HG03469 (cell line): ENCODE measurements around the gene SHOC2.

Experiments used
- ATAC-seq: cut with Tn5 transposase; IDR thresholded peaks from one replicate; pipeline ENCODE4 v1.9.1; 2021; ENCODE audit warnings: mild to moderate bottlenecking, moderate library complexity, moderate number of reproducible peaks; ENCODE audit not compliant: unreplicated experiment

The SHOC2 gene

GRCh38 chr10:110944792-110945396, 25.5 kb downstream of the SHOC2 start:
- ATAC-seq, result no peak

- no peak for ATAC-seq
Measured at GRCh38 chr10:110946496-110946895, 27.1 kb downstream of the SHOC2 start.

- ATAC-seq, result no peak
Measured at GRCh38 chr10:110947061-110947595, 27.7 kb downstream of the SHOC2 start.

GRCh38 chr10:110951381-110951780, 32.0 kb downstream of the SHOC2 start:
- ATAC-seq, result no peak

- ATAC-seq, result no peak
Measured at GRCh38 chr10:110957606-110958005, 38.2 kb downstream of the SHOC2 start.

GRCh38 chr10:110959379-110960332, 40.3 kb downstream of the SHOC2 start:
- no peak for ATAC-seq

- ATAC-seq, result no peak
Measured at GRCh38 chr10:110960333-110960712, 40.9 kb downstream of the SHOC2 start.

- no peak for ATAC-seq
Measured at GRCh38 chr10:110962443-110962842, 43.0 kb downstream of the SHOC2 start.

- ATAC-seq, result no peak
Measured at GRCh38 chr10:110963162-110963561, 43.8 kb downstream of the SHOC2 start.

GRCh38 chr10:110964681-110965080, 45.3 kb downstream of the SHOC2 start:
- ATAC-seq, result no peak

GRCh38 chr10:110965216-110965615, 45.8 kb downstream of the SHOC2 start:
- no peak for ATAC-seq

- no peak for ATAC-seq
Measured at GRCh38 chr10:110966146-110966545, 46.7 kb downstream of the SHOC2 start.

GRCh38 chr10:110967009-110967630, 47.7 kb downstream of the SHOC2 start:
- ATAC-seq, result no peak

GRCh38 chr10:110967645-110968044, 48.2 kb downstream of the SHOC2 start:
- no peak for ATAC-seq

- ATAC-seq, result no peak
Measured at GRCh38 chr10:110969183-110969582, 49.8 kb downstream of the SHOC2 start.

GRCh38 chr10:110971638-110972037, 52.2 kb downstream of the SHOC2 start:
- no peak for ATAC-seq

- ATAC-seq, result no peak
Measured at GRCh38 chr10:110972231-110973134, 53.1 kb downstream of the SHOC2 start.

GRCh38 chr10:110973400-110973799, 54.0 kb downstream of the SHOC2 start:
- no peak for ATAC-seq

GRCh38 chr10:110976577-110976976, 57.2 kb downstream of the SHOC2 start:
- no peak for ATAC-seq

- ATAC-seq, result no peak
Measured at GRCh38 chr10:110977662-110978061, 58.3 kb downstream of the SHOC2 start.
